ENCODE measurements around the gene FOXQ1. TPM values are rescaled to one million over a fixed set of nuclear protein-coding genes. Genes with fewer than 3 reads are reported as not detected.

The FOXQ1 gene
- total and polyA plus RNA-seq, 2 experiments from 2014 or later = not detected

- Histone ChIP-seq H3K36me3 (no peaks in the 10 kb centered on the region), H3K27me3 (peaks cover 36% of the 10 kb centered on the region), H3K27ac (no peak overlapping the region), H3K9me3 (ENCODE audit: low read depth) (no peaks in the 10 kb centered on the region), H3K4me3 (no peak overlapping the region), H3K4me1 (ENCODE audit: low read depth) (no peaks in the 10 kb centered on the region)
- DNase-seq (ENCODE audit: low read depth in 1 of 2, low spot score in 1 of 2) = no peak
- no peak for TF ChIP-seq CTCF (IDR thresholded peaks at IDR 0.05; ENCODE audit: low read depth, low read length)
Measured at GRCh38 chr6:1329708-1330107, 17.8 kb downstream of the FOXQ1 start.

- no peak for DNase-seq (ENCODE audit: low read depth in 1 of 2, low spot score in 1 of 2)
Measured at GRCh38 chr6:1334684-1335083, 22.8 kb downstream of the FOXQ1 start.

GRCh38 chr6:1335367-1336037 is 23.6 kb downstream of the FOXQ1 start:
- peak in 1 of 2 donors; percentile 95 for DNase-seq (ENCODE audit: low read depth in 1 of 2, low spot score in 1 of 2)
- H3K9me3 ChIP-seq (ENCODE audit: low read depth) = no peaks in the 10 kb centered on the region
- no peak overlapping the region for H3K4me3 ChIP-seq
- no peak for TF ChIP-seq CTCF (IDR thresholded peaks at IDR 0.05; ENCODE audit: low read depth, low read length)
- peaks cover 57% of the 10 kb centered on the region for H3K27me3 ChIP-seq
- H3K27ac ChIP-seq = no peak overlapping the region
- no peaks in the 10 kb centered on the region for H3K4me1 ChIP-seq (ENCODE audit: low read depth)
- H3K36me3 ChIP-seq = no peaks in the 10 kb centered on the region

More at GRCh38 chr6:1334684-1335083, 22.8 kb downstream of the FOXQ1 start:
- H3K27me3 ChIP-seq = peaks cover 49% of the 10 kb centered on the region
- TF ChIP-seq CTCF (IDR thresholded peaks at IDR 0.05; ENCODE audit: low read depth, low read length) = no peak
- no peaks in the 10 kb centered on the region for H3K9me3 ChIP-seq (ENCODE audit: low read depth)
- H3K27ac ChIP-seq = no peak overlapping the region
- no peaks in the 10 kb centered on the region for H3K36me3 ChIP-seq
- H3K4me1 ChIP-seq (ENCODE audit: low read depth) = no peaks in the 10 kb centered on the region
- H3K4me3 ChIP-seq = no peak overlapping the region

GRCh38 chr6:1336246-1336843 is 24.4 kb downstream of the FOXQ1 start:
- Histone ChIP-seq H3K4me1 (ENCODE audit: low read depth) (no peaks in the 10 kb centered on the region), H3K36me3 (no peaks in the 10 kb centered on the region), H3K27ac (no peak overlapping the region), H3K9me3 (ENCODE audit: low read depth) (no peaks in the 10 kb centered on the region), H3K4me3 (no peak overlapping the region), H3K27me3 (peaks cover 63% of the 10 kb centered on the region)
- peak; percentile 6 for TF ChIP-seq CTCF (IDR thresholded peaks at IDR 0.05; ENCODE audit: low read depth, low read length)
- peak in 1 of 2 donors; percentile 18 for DNase-seq (ENCODE audit: low read depth in 1 of 2, low spot score in 1 of 2)

GRCh38 chr6:1337791-1338190 is 25.9 kb downstream of the FOXQ1 start:
- H3K9me3 ChIP-seq (ENCODE audit: low read depth) = no peaks in the 10 kb centered on the region
- H3K27me3 ChIP-seq = peaks cover 77% of the 10 kb centered on the region
- no peak for TF ChIP-seq CTCF (IDR thresholded peaks at IDR 0.05; ENCODE audit: low read depth, low read length)
- H3K27ac ChIP-seq = no peak overlapping the region
- DNase-seq (ENCODE audit: low read depth in 1 of 2, low spot score in 1 of 2) = peak in 1 of 2 donors; percentile 59
- H3K4me1 ChIP-seq (ENCODE audit: low read depth) = no peaks in the 10 kb centered on the region
- H3K36me3 ChIP-seq = no peaks in the 10 kb centered on the region
- no peak overlapping the region for H3K4me3 ChIP-seq
